Islet of Langerhans (tissue), 1 donor: ENCODE results near the gene SLC16A3.

Experiments
- FAIRE-seq: peaks from one replicate; lab custom pipeline; 2011; peaks lifted over from hg19 to GRCh38; lab: Jason Lieb, UNC

Gene SLC16A3

GRCh38 chr17:82287868-82288801 is 59.3 kb downstream of the SLC16A3 start:
- FAIRE-seq = no peak
